Calu3 (cell line): ENCODE measurements around the gene RXFP1. TPM values are rescaled to one million over a fixed set of nuclear protein-coding genes. Genes with fewer than 3 reads are reported as not detected.

Experiments
- BruUV-seq: library from RNA; stranded (reverse); fragments of 400-500 nt; replicated peaks from 2 replicates; lab custom pipeline; 2021; lab: Mats Ljungman, UMichigan
- CTCF ChIA-PET: fragments of 300-600 bp; sonication (Branson Sonifier 250); formaldehyde crosslinking; loops from one replicate; lab custom pipeline; 2022; ENCODE audit warnings: antibody characterized with exemption; lab: Charles Lee
- DNase-seq: peaks from one replicate; pipeline ENCODE4 v3.0.0; 2022
- H3K27ac Mint-ChIP-seq: one replicate; pipeline ENCODE4 v1.8.0; 2022; ENCODE audit warnings: mixed read lengths; ENCODE audit not compliant: unreplicated experiment
- H3K27me3 Mint-ChIP-seq: one replicate; pipeline ENCODE4 v1.8.0; 2022; ENCODE audit warnings: mixed read lengths; ENCODE audit not compliant: unreplicated experiment
- H3K36me3 Mint-ChIP-seq: one replicate; pipeline ENCODE4 v1.8.0; 2022; ENCODE audit warnings: mild to moderate bottlenecking, moderate library complexity, mixed read lengths; ENCODE audit not compliant: insufficient read depth, unreplicated experiment
- H3K4me1 Mint-ChIP-seq: one replicate; pipeline ENCODE4 v1.8.0; 2022; ENCODE audit warnings: mild to moderate bottlenecking, low read depth, mixed read lengths; ENCODE audit not compliant: unreplicated experiment
- H3K4me3 Mint-ChIP-seq: one replicate; pipeline ENCODE4 v1.8.0; 2022; ENCODE audit warnings: mild to moderate bottlenecking, low read depth, moderate library complexity, mixed read lengths; ENCODE audit not compliant: unreplicated experiment
- H3K9me3 Mint-ChIP-seq: one replicate; pipeline ENCODE4 v1.8.0; 2022; ENCODE audit warnings: low read depth, mixed read lengths; ENCODE audit not compliant: unreplicated experiment
- intact Hi-C: fragments of 100-400 bp; cut with micrococcal nuclease; formaldehyde crosslinking; loops from one replicate; pipeline ENCODE4 v1.10.0; 2022; ENCODE audit not compliant: unreplicated experiment
- total RNA-seq: library from RNA; stranded (reverse); gene quantifications from 2 replicates; pipeline ENCODE4 v1.2.3, GENCODE V29; 2022
- TF ChIP-seq, protein P1 (sequence below): fragments of 200-600 bp; IDR thresholded peaks from one replicate; pipeline ENCODE4 v1.8.0; 2022; ENCODE audit warnings: antibody characterized with exemption; ENCODE audit not compliant: unreplicated experiment

RXFP1 gene
- total RNA-seq, 1 experiment from 2014 or later = not detected

GRCh38 chr4:158578476-158578875 is 56.8 kb downstream of the RXFP1 start:
- H3K27me3 Mint-ChIP-seq = no peaks in the 10 kb centered on the region
- H3K4me3 Mint-ChIP-seq = no peak overlapping the region
- H3K36me3 Mint-ChIP-seq = no peaks in the 10 kb centered on the region
- H3K9me3 Mint-ChIP-seq = no peaks in the 10 kb centered on the region
- H3K27ac Mint-ChIP-seq = no peak overlapping the region
- no TSS peak for BruUV-seq
- DNase-seq = peak; percentile 5
- TF ChIP-seq, protein P1, sequence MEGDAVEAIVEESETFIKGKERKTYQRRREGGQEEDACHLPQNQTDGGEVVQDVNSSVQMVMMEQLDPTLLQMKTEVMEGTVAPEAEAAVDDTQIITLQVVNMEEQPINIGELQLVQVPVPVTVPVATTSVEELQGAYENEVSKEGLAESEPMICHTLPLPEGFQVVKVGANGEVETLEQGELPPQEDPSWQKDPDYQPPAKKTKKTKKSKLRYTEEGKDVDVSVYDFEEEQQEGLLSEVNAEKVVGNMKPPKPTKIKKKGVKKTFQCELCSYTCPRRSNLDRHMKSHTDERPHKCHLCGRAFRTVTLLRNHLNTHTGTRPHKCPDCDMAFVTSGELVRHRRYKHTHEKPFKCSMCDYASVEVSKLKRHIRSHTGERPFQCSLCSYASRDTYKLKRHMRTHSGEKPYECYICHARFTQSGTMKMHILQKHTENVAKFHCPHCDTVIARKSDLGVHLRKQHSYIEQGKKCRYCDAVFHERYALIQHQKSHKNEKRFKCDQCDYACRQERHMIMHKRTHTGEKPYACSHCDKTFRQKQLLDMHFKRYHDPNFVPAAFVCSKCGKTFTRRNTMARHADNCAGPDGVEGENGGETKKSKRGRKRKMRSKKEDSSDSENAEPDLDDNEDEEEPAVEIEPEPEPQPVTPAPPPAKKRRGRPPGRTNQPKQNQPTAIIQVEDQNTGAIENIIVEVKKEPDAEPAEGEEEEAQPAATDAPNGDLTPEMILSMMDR = no peak
- H3K4me1 Mint-ChIP-seq = no peaks in the 10 kb centered on the region
- intact Hi-C loops = loop anchor here (2.0 kb wide), 1 partner anchor 318 kb away; no protein-coding TSS in a partner anchor
- CTCF ChIA-PET = interaction anchor here (1.0 kb wide), 1 partner anchor 83 kb away, joined by 4 read pairs; no protein-coding TSS in a partner anchor

DNA sequence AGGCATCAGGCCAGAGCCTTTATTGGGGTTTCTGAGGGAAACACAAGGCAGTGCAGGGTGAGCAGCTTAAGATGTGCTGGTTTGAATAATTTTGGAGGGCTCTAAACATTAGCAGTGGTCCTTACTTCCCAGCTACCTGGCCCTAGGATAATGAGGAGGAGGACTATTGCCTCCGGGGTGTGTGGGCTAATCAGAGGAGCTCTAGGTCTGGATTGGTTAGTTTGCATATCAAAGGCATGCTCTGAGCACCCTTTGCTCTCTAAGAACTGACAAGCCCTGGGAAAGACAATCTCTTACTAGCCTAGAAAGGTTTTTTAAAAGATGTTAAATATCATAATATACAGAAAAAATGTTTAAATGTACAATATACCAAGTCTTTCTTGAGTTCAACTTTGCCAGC is 58.4 kb downstream of the RXFP1 start:
- TF ChIP-seq, protein P1 = no peak
- Mint-ChIP-seq H3K9me3 (no peaks in the 10 kb centered on the region), H3K27me3 (no peaks in the 10 kb centered on the region), H3K27ac (no peak overlapping the region), H3K4me1 (no peaks in the 10 kb centered on the region), H3K36me3 (no peaks in the 10 kb centered on the region), H3K4me3 (no peak overlapping the region)
- intact Hi-C loops = no loop called here
- DNase-seq = no peak
- CTCF ChIA-PET = no interaction called here
- no TSS peak for BruUV-seq

GRCh38 chr4:158581161-158581560 is 59.5 kb downstream of the RXFP1 start:
- H3K27me3 Mint-ChIP-seq = no peaks in the 10 kb centered on the region
- DNase-seq = no peak
- no peaks in the 10 kb centered on the region for H3K4me1 Mint-ChIP-seq
- H3K27ac Mint-ChIP-seq = no peak overlapping the region
- H3K4me3 Mint-ChIP-seq = no peak overlapping the region
- no peaks in the 10 kb centered on the region for H3K36me3 Mint-ChIP-seq
- intact Hi-C loops = no loop called here
- CTCF ChIA-PET = no interaction called here
- no TSS peak for BruUV-seq
- TF ChIP-seq, protein P1 = no peak
- no peaks in the 10 kb centered on the region for H3K9me3 Mint-ChIP-seq

GRCh38 chr4:158586881-158587280 is 65.2 kb downstream of the RXFP1 start:
- DNase-seq = no peak
- TF ChIP-seq, protein P1 = no peak
- Mint-ChIP-seq H3K4me1 (no peaks in the 10 kb centered on the region), H3K36me3 (no peaks in the 10 kb centered on the region), H3K27ac (no peak overlapping the region), H3K4me3 (no peak overlapping the region), H3K9me3 (no peaks in the 10 kb centered on the region), H3K27me3 (no peaks in the 10 kb centered on the region)
- intact Hi-C loops = no loop called here
- CTCF ChIA-PET = no interaction called here
- BruUV-seq = no TSS peak
